K562 (cell line): ENCODE measurements around the gene RFC5. TPM values are rescaled to one million over a fixed set of nuclear protein-coding genes. Genes with fewer than 3 reads are reported as not detected.

Experiments used
- ATAC-seq: fragments of 200-7000 bp; cut with Tn5 transposase; 3 replicates; pipeline ENCODE4 v1.9.1; 2020; ENCODE audit warnings: moderate library complexity
- BruUV-seq: library from RNA; stranded (reverse); fragments of 400-500 nt; replicated peaks from 2 replicates; lab custom pipeline; 2021; lab: Mats Ljungman, UMichigan
- CTCF ChIA-PET: fragments of 300-600 bp; formaldehyde crosslinking; extraction: SDS; loops from one replicate; lab custom pipeline; 2021; ENCODE audit warnings: low intra/inter-chr PET ratio; lab: Yijun Ruan, JAX
- POLR2A ChIA-PET: fragments of 300-600, 350-650 bp; sonication (Branson Sonifier 250); formaldehyde crosslinking; extraction: SDS; loops from one replicate; lab custom pipeline; 2021; ENCODE audit warnings: antibody characterized with exemption, inconsistent platforms; lab: Yijun Ruan, JAX
- DNase-seq, 4 experiments: peaks; one replicate each; pipeline versions ENCODE4 v3.0.0 to v3.0.0-alpha.2; 2011 to 2018; ENCODE audit warnings: low spot score in 3 of 4, mixed read lengths in 3 of 4; ENCODE audit errors: extremely low read depth in 1 of 4
- FAIRE-seq: peaks from 2 replicates; lab custom pipeline; 2011; peaks lifted over from hg19 to GRCh38; lab: Jason Lieb, UNC
- H2AFZ ChIP-seq: 2 replicates; pipeline ENCODE4 v1.6.0; 2011; ENCODE audit warnings: low read depth, low read length, control low read depth, inconsistent platforms
- H3K27ac ChIP-seq: fragments of 200-600 bp; 3 replicates; pipeline ENCODE4 v1.8.0; 2011; ENCODE audit warnings: low read depth, mild to moderate bottlenecking, control low read depth, inconsistent platforms, low read length, moderate library complexity, mixed read lengths; ENCODE audit errors: extremely low read depth
- H3K27me3 ChIP-seq, 2 experiments: fragments of 300-600 bp in 1 of 2; 2 replicates in 1 of 2; 3 replicates in 1 of 2; pipeline versions ENCODE4 v1.6.0 to v1.8.0; 2011; ENCODE audit warnings: inconsistent platforms in 2 of 2, low read length in 2 of 2, mild to moderate bottlenecking in 1 of 2, mixed read lengths in 1 of 2, moderate library complexity in 1 of 2; ENCODE audit not compliant: control insufficient read depth in 2 of 2, insufficient read depth in 2 of 2
- H3K36me3 ChIP-seq: fragments of 300-600 bp; 3 replicates; pipeline ENCODE4 v1.8.0; 2011; ENCODE audit warnings: mild to moderate bottlenecking, low read length, inconsistent platforms; ENCODE audit not compliant: control insufficient read depth, insufficient read depth
- H3K4me1 ChIP-seq, 2 experiments: fragments of 200-600 bp in 1 of 2; replicated peaks in 1 of 2; 2 replicates in 1 of 2; 3 replicates in 1 of 2; pipeline versions ENCODE4 v1.5.1 to v1.8.0; 2011; ENCODE audit warnings: inconsistent platforms in 2 of 2, low read length in 2 of 2, mild to moderate bottlenecking in 1 of 2, mixed read lengths in 1 of 2, moderate library complexity in 1 of 2; ENCODE audit not compliant: control insufficient read depth in 2 of 2, insufficient read depth in 2 of 2
- H3K4me2 ChIP-seq: 2 replicates; pipeline ENCODE4 v1.6.1; 2011; ENCODE audit warnings: low read length, control low read depth, inconsistent platforms, mixed read lengths; ENCODE audit not compliant: insufficient read depth
- H3K4me3 ChIP-seq: fragments of 200-600 bp; sonication (generic), shearing (Covaris generic); 2 replicates; pipeline ENCODE4 v1.5.1; 2016; ENCODE audit warnings: control low read depth, inconsistent platforms
- H3K79me2 ChIP-seq: fragments of 200-600 bp; 3 replicates; pipeline ENCODE4 v1.8.0; 2011; ENCODE audit warnings: low read length, inconsistent platforms; ENCODE audit not compliant: control insufficient read depth, insufficient read depth
- H3K9ac ChIP-seq, 2 experiments: 2 replicates each; pipeline versions ENCODE4 v1.6.0 to v1.6.1; 2011; ENCODE audit warnings: low read depth in 2 of 2, low read length in 2 of 2, control low read depth in 1 of 2, inconsistent platforms in 1 of 2, mild to moderate bottlenecking in 1 of 2, mixed read lengths in 1 of 2; ENCODE audit not compliant: insufficient read depth in 1 of 2
- H3K9me1 ChIP-seq: one replicate; pipeline ENCODE4 v1.6.0; 2011; ENCODE audit warnings: inconsistent platforms, mild to moderate bottlenecking, low read length, moderate library complexity; ENCODE audit not compliant: control insufficient read depth, insufficient read depth
- H3K9me3 ChIP-seq: replicated peaks from 2 replicates; pipeline ENCODE4 v1.5.1; 2011; ENCODE audit warnings: low read depth, low read length, inconsistent platforms; ENCODE audit not compliant: control insufficient read depth, insufficient read depth
- H4K20me1 ChIP-seq: replicated peaks from 2 replicates; pipeline ENCODE4 v1.6.1; 2011; ENCODE audit warnings: low read length, inconsistent platforms, mixed read lengths; ENCODE audit not compliant: control insufficient read depth, insufficient read depth
- BRD9 ChIP-seq: fragments of 450-650 bp; IDR thresholded peaks from 2 replicates; pipeline ENCODE4 v1.6.1; 2018; ENCODE audit warnings: low read depth; ENCODE audit not compliant: partially characterized antibody
- CBFA2T2 ChIP-seq: fragments of 450-650 bp; conservative IDR thresholded peaks from 2 replicates; pipeline ENCODE4 v1.6.1; 2017; ENCODE audit warnings: mild to moderate bottlenecking
- CHD2 ChIP-seq: IDR thresholded peaks from 2 replicates; pipeline ENCODE4 v1.6.1; 2011; ENCODE audit warnings: low read depth, low read length
- KAT2B ChIP-seq: IDR thresholded peaks from one replicate; pipeline ENCODE4 v1.6.1; 2012; ENCODE audit warnings: low read depth, mild to moderate bottlenecking, control low read depth, inconsistent platforms, low read length, moderate library complexity
- KAT8 ChIP-seq: fragments of 450-650 bp; IDR thresholded peaks from 2 replicates; pipeline ENCODE4 v1.6.1; 2016; ENCODE audit warnings: low read depth, mild to moderate bottlenecking
- PKNOX1 ChIP-seq: fragments of 450-650 bp; IDR thresholded peaks from 2 replicates; pipeline ENCODE4 v1.6.1; 2016
- PRMT5 ChIP-seq: sonication (generic); formaldehyde crosslinking; IDR thresholded peaks from 2 replicates; pipeline ENCODE4 v1.5.0; 2020; ENCODE audit warnings: missing genetic modification reagents
- SOX6 ChIP-seq: fragments of 450-650 bp; IDR thresholded peaks from 2 replicates; pipeline ENCODE4 v1.6.1; 2014; ENCODE audit warnings: mild to moderate bottlenecking
- SRSF9 ChIP-seq: fragments of 200-400 bp; formaldehyde crosslinking; IDR thresholded peaks from 2 replicates; pipeline ENCODE4 v1.6.1; 2017; ENCODE audit warnings: low read depth, low read length, borderline replicate concordance
- ZSCAN32 ChIP-seq: fragments of 450-650 bp; formaldehyde crosslinking; IDR thresholded peaks from 2 replicates; pipeline ENCODE4 v1.4.0; 2020; ENCODE audit warnings: mild to moderate bottlenecking, moderate library complexity
- WGBS: fragments of 100-300 bp; shearing (Covaris generic); methylation state at CpG from one replicate; pipeline ENCODE4 v1.1.6; 2016; ENCODE audit warnings: low coverage, mixed read lengths; ENCODE audit not compliant: insufficient coverage; ENCODE audit errors: missing lambda C conversion rate; 5-methylcytosine and 5-hydroxymethylcytosine counted together
- in situ Hi-C: fragments of 300-500 bp; cut with MboI; formaldehyde crosslinking; loops from 4 replicates; pipeline ENCODE4 v1.15.0; 2018; ENCODE audit warnings: inconsistent platforms, mixed read lengths
- intact Hi-C: fragments of 100-400 bp; cut with micrococcal nuclease; formaldehyde crosslinking; loops from 2 replicates; pipeline ENCODE4 v1.14.2; 2022
- polyA plus RNA-seq, 8 experiments: library from polyadenylated mRNA; depleted of rRNA in 4 of 8; stranded (reverse) in 5 of 8; unstranded in 3 of 8; fragments of >200 nt; fragmentation: Nextera tagmentation in 2 of 8; fragmentation: Illumina TruSeq in 1 of 8; extraction: Ambion mirVana in 2 of 8; extraction: Trizol in 1 of 8; gene quantifications; 2 replicates each; pipeline versions ENCODE4 v1.2.1 to v1.2.3, GENCODE V29; 2011 to 2014; ENCODE audit warnings: inconsistent platforms in 1 of 8, missing spikeins in 1 of 8
- total RNA-seq, 7 experiments: library from RNA; depleted of rRNA in 6 of 7; stranded (reverse); fragments of >200 nt in 6 of 7; fragmentation: Illumina TruSeq in 2 of 7; extraction: Trizol in 2 of 7; gene quantifications; 2 replicates each; pipeline versions ENCODE4 v1.2.1 to v1.2.3, GENCODE V29; 2011 to 2021; ENCODE audit warnings: low replicate concordance in 1 of 7

Gene RFC5
- total and polyA plus RNA-seq, 9 of the 15 experiments (the other 6 are each of a cell fraction or from before 2014, with no cell fraction given) = 61.8 to 189 (median 92.9) TPM

DNA sequence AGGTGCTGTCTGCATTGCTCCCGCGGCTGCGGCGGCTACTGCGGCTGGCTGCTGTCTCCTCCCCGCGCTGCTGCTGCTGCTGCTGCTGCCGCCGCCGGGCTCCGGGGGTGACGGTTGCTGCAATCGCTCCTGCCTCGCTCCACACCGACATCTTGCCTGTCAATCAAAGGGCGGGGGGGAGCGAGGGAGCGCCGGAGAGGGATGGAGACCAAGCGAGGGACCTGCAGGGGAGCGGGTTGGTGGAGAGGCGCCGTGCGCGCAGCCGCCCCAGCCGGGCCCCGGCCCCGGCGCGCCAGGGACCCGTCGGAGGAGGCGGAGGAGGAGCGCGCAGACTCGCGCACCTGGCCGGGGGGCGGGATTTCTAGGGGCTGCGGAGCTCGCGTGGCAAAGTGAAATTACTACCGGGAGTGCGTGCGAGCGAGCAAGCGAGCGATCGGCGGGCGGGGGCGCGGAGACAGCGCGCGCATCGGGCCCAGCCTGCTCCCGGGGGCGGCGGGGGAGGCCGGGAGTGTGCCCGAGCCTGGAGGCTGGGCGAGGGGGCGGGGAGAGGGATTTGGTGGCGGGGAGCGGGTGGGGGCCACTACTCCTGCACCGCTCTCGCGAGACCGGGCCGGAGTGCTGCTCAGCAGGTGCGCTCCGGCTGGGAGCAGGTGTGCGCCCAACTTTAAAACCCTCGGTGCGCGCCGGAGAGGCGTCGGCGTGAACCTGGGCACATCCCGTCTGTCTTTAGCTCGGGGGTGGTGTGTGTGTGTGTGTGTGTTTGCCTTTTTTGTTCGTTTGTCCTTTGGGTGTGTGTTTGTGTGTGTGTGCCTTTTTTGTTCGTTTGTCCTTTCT is 47.5 kb upstream of the RFC5 start, which contains the start of gene KSR2 (continued):
- TF ChIP-seq PKNOX1 (peak; percentile 84), CHD2 (peak; percentile 60; the same call in 1 of the 2 replicates)

GRCh38 chr12:117970334-117970733 is 46.2 kb upstream of the RFC5 start:
- Histone ChIP-seq H3K4me3 (no peak overlapping the region), H2AFZ (no peak overlapping the region), H4K20me1 (no peaks in the 10 kb centered on the region), H3K27ac (no peak overlapping the region), H3K9ac (no peak overlapping the region), H3K36me3 (no peaks in the 10 kb centered on the region), H3K27me3 (peaks cover 2 to 51% of the 10 kb centered on the region in 2 experiments; a peak in 3 of 5 replicates), H3K9me1 (no peaks in the 10 kb centered on the region), H3K79me2 (no peaks in the 10 kb centered on the region), H3K4me2 (no peak overlapping the region), H3K4me1 (peaks cover 0 to 7% of the 10 kb centered on the region in 2 experiments; a peak in 2 of 5 replicates), H3K9me3 (no peaks in the 10 kb centered on the region)
- intact Hi-C loops = no loop called here
- DNase-seq = no peak
- 0% methylated on average over 4 of the region's 4 CpGs for WGBS
- FAIRE-seq = no peak
- ChIA-PET CTCF (no interaction called here), POLR2A (no interaction called here)
- BruUV-seq = no TSS peak
- no peak for ATAC-seq
- in situ Hi-C loops = no loop called here
- no peak for TF ChIP-seq PRMT5
- TF ChIP-seq SRSF9 = no peak
- TF ChIP-seq CBFA2T2 = no peak
- no peak for TF ChIP-seq KAT2B
- TF ChIP-seq ZSCAN32 (CRISPR knock-in tag) = no peak
- no peak for TF ChIP-seq KAT8
- TF ChIP-seq SOX6 = no peak
- no peak for TF ChIP-seq BRD9
